WTC11 (cell line): ENCODE results near the gene MELK. TPM values are rescaled to one million over a fixed set of nuclear protein-coding genes. Genes with fewer than 3 reads are reported as not detected.

Experiments used
- ATAC-seq: fragments of 200-7000 bp; cut with Tn5 transposase; 2 replicates; pipeline ENCODE4 v1.10.0; 2021; ENCODE audit warnings: mild to moderate bottlenecking, moderate library complexity
- CTCF ChIA-PET: fragments of 300-600 bp; sonication (Branson Sonifier 250); formaldehyde crosslinking; loops from one replicate; lab custom pipeline; 2021; ENCODE audit warnings: antibody characterized with exemption; lab: Charles Lee
- POLR2A ChIA-PET: fragments of 350-600 bp; sonication (Branson Sonifier 250); formaldehyde crosslinking; loops from one replicate; lab custom pipeline; 2021; ENCODE audit warnings: antibody characterized with exemption; lab: Charles Lee
- DNase-seq: peaks from one replicate; pipeline ENCODE4 v3.0.0; 2021; ENCODE audit warnings: low spot score
- H3K27ac Mint-ChIP-seq: 2 replicates; pipeline ENCODE4 v1.8.0; 2021; ENCODE audit warnings: mixed read lengths
- H3K27me3 Mint-ChIP-seq: 2 replicates; pipeline ENCODE4 v1.8.0; 2021; ENCODE audit warnings: low read depth, mild to moderate bottlenecking, moderate library complexity, mixed read lengths
- H3K36me3 Mint-ChIP-seq: 2 replicates; pipeline ENCODE4 v1.8.0; 2021; ENCODE audit warnings: mixed read lengths
- H3K4me1 Mint-ChIP-seq: 2 replicates; pipeline ENCODE4 v1.8.0; 2022; ENCODE audit warnings: mixed read lengths
- H3K4me3 Mint-ChIP-seq: 2 replicates; pipeline ENCODE4 v1.8.0; 2021; ENCODE audit warnings: mild to moderate bottlenecking, moderate library complexity, mixed read lengths
- H3K9me3 Mint-ChIP-seq: 2 replicates; pipeline ENCODE4 v1.8.0; 2021; ENCODE audit warnings: mixed read lengths
- CBFB ChIP-seq: sonication (generic); formaldehyde crosslinking; IDR thresholded peaks from 2 replicates; pipeline ENCODE4 v1.8.1; 2022; ENCODE audit warnings: mild to moderate bottlenecking, low read depth, missing genetic modification reagents
- CDX4 ChIP-seq: fragments of 250-450 bp; sonication (Bioruptor Pico); IDR thresholded peaks from 2 replicates; pipeline ENCODE4 v1.9.0; 2021; ENCODE audit warnings: moderate library complexity, mild to moderate bottlenecking, inconsistent platforms, borderline replicate concordance
- E2F4 ChIP-seq: sonication (generic); formaldehyde crosslinking; IDR thresholded peaks from 2 replicates; pipeline ENCODE4 v1.8.1; 2022; ENCODE audit warnings: low read depth, mild to moderate bottlenecking, moderate library complexity, missing genetic modification reagents, borderline replicate concordance
- GABPB1 ChIP-seq: sonication (generic); formaldehyde crosslinking; IDR thresholded peaks from 2 replicates; pipeline ENCODE4 v1.8.1; 2023; ENCODE audit warnings: mild to moderate bottlenecking, missing genetic modification reagents
- GTF2I ChIP-seq: fragments of 250-450 bp; sonication (Bioruptor Pico); conservative IDR thresholded peaks from 2 replicates; pipeline ENCODE4 v1.4.0; 2021; ENCODE audit warnings: mild to moderate bottlenecking
- HMGA2 ChIP-seq: fragments of 250-450 bp; sonication (Bioruptor Pico); IDR thresholded peaks from 2 replicates; pipeline ENCODE4 v1.4.0; 2021; ENCODE audit warnings: mild to moderate bottlenecking, moderate library complexity
- MAX ChIP-seq: sonication (generic); formaldehyde crosslinking; IDR thresholded peaks from 2 replicates; pipeline ENCODE4 v1.8.0; 2022; ENCODE audit warnings: mild to moderate bottlenecking, missing genetic modification reagents
- NFE2L1 ChIP-seq: sonication (generic); formaldehyde crosslinking; IDR thresholded peaks from 2 replicates; pipeline ENCODE4 v1.8.1; 2023; ENCODE audit warnings: missing genetic modification reagents
- NFYB ChIP-seq: sonication (generic); formaldehyde crosslinking; conservative IDR thresholded peaks from 2 replicates; pipeline ENCODE4 v1.8.0; 2022; ENCODE audit warnings: low read depth, missing genetic modification reagents
- NR2C2 ChIP-seq: sonication (generic); formaldehyde crosslinking; IDR thresholded peaks from 2 replicates; pipeline ENCODE4 v1.8.0; 2022; ENCODE audit warnings: mild to moderate bottlenecking, missing genetic modification reagents
- PRDM15 ChIP-seq: sonication (generic); formaldehyde crosslinking; IDR thresholded peaks from 2 replicates; pipeline ENCODE4 v1.8.0; 2022; ENCODE audit warnings: missing genetic modification reagents
- SMAD4 ChIP-seq: sonication (generic); formaldehyde crosslinking; IDR thresholded peaks from 2 replicates; pipeline ENCODE4 v1.8.0; 2022; ENCODE audit warnings: mild to moderate bottlenecking, missing genetic modification reagents
- SOX15 ChIP-seq: fragments of 250-450 bp; sonication (Bioruptor Pico); IDR thresholded peaks from 2 replicates; pipeline ENCODE4 v1.9.0; 2021; ENCODE audit warnings: mild to moderate bottlenecking
- TEAD4 ChIP-seq: sonication (generic); formaldehyde crosslinking; IDR thresholded peaks from 2 replicates; pipeline ENCODE4 v1.8.0; 2022; ENCODE audit warnings: mild to moderate bottlenecking, missing genetic modification reagents
- ZBTB43 ChIP-seq: sonication (generic); formaldehyde crosslinking; IDR thresholded peaks from 2 replicates; pipeline ENCODE4 v1.8.1; 2023; ENCODE audit warnings: mild to moderate bottlenecking, missing genetic modification reagents
- ZNF232 ChIP-seq: sonication (generic); formaldehyde crosslinking; IDR thresholded peaks from 2 replicates; pipeline ENCODE4 v1.8.0; 2022; ENCODE audit warnings: mild to moderate bottlenecking, missing genetic modification reagents
- total RNA-seq: library from RNA; stranded (reverse); gene quantifications from 3 replicates; pipeline ENCODE4 v1.2.3, GENCODE V29; 2021
- TF ChIP-seq, protein P1 (sequence below): fragments of 250-450 bp; sonication (Bioruptor Pico); conservative IDR thresholded peaks from 2 replicates; pipeline ENCODE4 v1.9.0; 2021; ENCODE audit warnings: mild to moderate bottlenecking
- TF ChIP-seq, protein P2 (sequence below): fragments of 250-450 bp; sonication (Bioruptor Pico); IDR thresholded peaks from 2 replicates; pipeline ENCODE4 v1.9.0; 2021; ENCODE audit warnings: mild to moderate bottlenecking, borderline replicate concordance
- TF ChIP-seq, protein P3 (sequence below): sonication (generic); formaldehyde crosslinking; IDR thresholded peaks from 2 replicates; pipeline ENCODE4 v1.8.1; 2023; ENCODE audit warnings: mild to moderate bottlenecking, missing genetic modification reagents

MELK gene
- total RNA-seq, 1 experiment from 2014 or later = 53.2 TPM

GRCh38 chr9:36542355-36542754, 30.3 kb upstream of the MELK start (continued):
- no peak for TF ChIP-seq ZBTB43 (CRISPR knock-in tag)
- TF ChIP-seq CDX4 (CRISPR knock-in tag) = no peak
- TF ChIP-seq CBFB = no peak
- TF ChIP-seq NFYB (CRISPR knock-in tag) = no peak
- TF ChIP-seq E2F4 (CRISPR knock-in tag) = no peak
- no peak for TF ChIP-seq SMAD4 (CRISPR knock-in tag)
- TF ChIP-seq NR2C2 = no peak
- TF ChIP-seq TEAD4 = no peak
- no peak for TF ChIP-seq HMGA2 (CRISPR knock-in tag)
- TF ChIP-seq, protein P1, sequence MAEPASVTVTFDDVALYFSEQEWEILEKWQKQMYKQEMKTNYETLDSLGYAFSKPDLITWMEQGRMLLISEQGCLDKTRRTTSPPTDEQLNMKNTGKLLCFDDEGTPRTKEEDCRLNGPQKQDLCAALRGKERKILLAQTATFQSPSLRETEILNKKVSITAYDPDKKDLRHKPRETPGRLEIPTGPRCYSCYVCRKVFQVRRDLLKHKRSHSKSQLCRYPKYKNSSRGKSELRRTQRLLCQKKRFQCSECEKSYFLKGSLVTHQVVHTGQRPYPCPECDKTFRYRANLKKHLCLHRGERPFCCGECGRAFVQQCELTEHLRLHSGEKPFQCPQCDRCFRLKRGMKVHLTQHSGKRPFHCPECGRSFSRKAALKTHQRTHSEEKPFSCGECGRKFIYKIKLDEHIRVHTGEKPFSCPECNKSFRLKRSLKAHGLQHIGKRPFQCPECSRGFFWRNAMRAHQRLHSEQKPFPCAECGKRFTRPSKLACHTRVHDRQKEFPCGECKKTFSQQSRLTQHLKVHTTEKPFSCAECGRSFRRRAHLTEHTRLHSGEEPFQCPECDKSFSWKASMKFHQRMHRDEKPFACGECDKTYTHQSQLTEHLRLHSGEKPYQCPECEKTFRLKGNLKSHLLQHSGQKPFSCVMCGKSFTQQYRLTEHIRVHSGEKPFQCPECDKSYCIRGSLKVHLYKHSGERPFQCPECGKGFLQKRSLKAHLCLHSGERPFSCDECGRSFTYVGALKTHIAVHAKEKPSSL (CRISPR knock-in tag) = no peak

DNA sequence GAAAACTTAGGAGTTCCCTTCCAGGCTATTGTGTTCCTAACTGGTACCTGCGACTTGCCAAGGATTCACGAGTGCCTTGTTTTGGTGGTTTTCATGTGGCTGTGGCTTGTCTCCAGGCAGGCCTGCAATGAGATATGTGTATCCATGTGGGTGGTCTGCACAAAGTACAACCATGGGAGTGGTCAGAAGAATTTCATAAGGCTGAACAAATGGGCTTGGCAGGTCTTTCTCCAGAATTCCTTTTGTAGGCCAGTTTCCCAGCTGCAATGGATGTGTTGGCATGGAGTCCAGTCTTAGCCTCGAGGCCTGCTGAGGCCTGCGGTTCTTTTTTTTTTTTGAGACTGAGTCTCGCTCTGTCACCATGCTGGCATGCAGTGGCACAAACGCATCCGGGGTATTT, 28.8 kb upstream of the MELK start:
- ATAC-seq (no peak), DNase-seq (no peak)
- Mint-ChIP-seq H3K9me3 (no peaks in the 10 kb centered on the region), H3K27ac (no peak overlapping the region), H3K36me3 (no peaks in the 10 kb centered on the region), H3K27me3 (no peaks in the 10 kb centered on the region), H3K4me1 (peaks cover 12% of the 10 kb centered on the region), H3K4me3 (no peak overlapping the region)
- TF ChIP-seq GTF2I (CRISPR knock-in tag) (no peak), TEAD4 (no peak), ZNF232 (no peak), NFE2L1 (no peak), MAX (no peak)
- TF ChIP-seq, protein P2, sequence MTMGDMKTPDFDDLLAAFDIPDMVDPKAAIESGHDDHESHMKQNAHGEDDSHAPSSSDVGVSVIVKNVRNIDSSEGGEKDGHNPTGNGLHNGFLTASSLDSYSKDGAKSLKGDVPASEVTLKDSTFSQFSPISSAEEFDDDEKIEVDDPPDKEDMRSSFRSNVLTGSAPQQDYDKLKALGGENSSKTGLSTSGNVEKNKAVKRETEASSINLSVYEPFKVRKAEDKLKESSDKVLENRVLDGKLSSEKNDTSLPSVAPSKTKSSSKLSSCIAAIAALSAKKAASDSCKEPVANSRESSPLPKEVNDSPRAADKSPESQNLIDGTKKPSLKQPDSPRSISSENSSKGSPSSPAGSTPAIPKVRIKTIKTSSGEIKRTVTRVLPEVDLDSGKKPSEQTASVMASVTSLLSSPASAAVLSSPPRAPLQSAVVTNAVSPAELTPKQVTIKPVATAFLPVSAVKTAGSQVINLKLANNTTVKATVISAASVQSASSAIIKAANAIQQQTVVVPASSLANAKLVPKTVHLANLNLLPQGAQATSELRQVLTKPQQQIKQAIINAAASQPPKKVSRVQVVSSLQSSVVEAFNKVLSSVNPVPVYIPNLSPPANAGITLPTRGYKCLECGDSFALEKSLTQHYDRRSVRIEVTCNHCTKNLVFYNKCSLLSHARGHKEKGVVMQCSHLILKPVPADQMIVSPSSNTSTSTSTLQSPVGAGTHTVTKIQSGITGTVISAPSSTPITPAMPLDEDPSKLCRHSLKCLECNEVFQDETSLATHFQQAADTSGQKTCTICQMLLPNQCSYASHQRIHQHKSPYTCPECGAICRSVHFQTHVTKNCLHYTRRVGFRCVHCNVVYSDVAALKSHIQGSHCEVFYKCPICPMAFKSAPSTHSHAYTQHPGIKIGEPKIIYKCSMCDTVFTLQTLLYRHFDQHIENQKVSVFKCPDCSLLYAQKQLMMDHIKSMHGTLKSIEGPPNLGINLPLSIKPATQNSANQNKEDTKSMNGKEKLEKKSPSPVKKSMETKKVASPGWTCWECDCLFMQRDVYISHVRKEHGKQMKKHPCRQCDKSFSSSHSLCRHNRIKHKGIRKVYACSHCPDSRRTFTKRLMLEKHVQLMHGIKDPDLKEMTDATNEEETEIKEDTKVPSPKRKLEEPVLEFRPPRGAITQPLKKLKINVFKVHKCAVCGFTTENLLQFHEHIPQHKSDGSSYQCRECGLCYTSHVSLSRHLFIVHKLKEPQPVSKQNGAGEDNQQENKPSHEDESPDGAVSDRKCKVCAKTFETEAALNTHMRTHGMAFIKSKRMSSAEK (CRISPR knock-in tag) = no peak
- POLR2A ChIA-PET = no interaction called here
- CTCF ChIA-PET = interaction anchor here (0.7 kb wide), 1 partner anchor 185 kb away, joined by 3 read pairs; no protein-coding TSS in a partner anchor

- H3K4me3 Mint-ChIP-seq = no peak overlapping the region
- TF ChIP-seq SOX15 (CRISPR knock-in tag) (no peak), PRDM15 (CRISPR knock-in tag) (no peak), GABPB1 (no peak)
- TF ChIP-seq, protein P3, sequence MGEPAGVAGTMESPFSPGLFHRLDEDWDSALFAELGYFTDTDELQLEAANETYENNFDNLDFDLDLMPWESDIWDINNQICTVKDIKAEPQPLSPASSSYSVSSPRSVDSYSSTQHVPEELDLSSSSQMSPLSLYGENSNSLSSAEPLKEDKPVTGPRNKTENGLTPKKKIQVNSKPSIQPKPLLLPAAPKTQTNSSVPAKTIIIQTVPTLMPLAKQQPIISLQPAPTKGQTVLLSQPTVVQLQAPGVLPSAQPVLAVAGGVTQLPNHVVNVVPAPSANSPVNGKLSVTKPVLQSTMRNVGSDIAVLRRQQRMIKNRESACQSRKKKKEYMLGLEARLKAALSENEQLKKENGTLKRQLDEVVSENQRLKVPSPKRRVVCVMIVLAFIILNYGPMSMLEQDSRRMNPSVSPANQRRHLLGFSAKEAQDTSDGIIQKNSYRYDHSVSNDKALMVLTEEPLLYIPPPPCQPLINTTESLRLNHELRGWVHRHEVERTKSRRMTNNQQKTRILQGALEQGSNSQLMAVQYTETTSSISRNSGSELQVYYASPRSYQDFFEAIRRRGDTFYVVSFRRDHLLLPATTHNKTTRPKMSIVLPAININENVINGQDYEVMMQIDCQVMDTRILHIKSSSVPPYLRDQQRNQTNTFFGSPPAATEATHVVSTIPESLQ (CRISPR knock-in tag) = no peak
- no peak for ATAC-seq
- H3K9me3 Mint-ChIP-seq = no peaks in the 10 kb centered on the region
- no peaks in the 10 kb centered on the region for H3K27me3 Mint-ChIP-seq
- no peak for DNase-seq
- H3K27ac Mint-ChIP-seq = no peak overlapping the region
- no peaks in the 10 kb centered on the region for H3K36me3 Mint-ChIP-seq
- ChIA-PET CTCF (interaction anchor here (2.5 kb wide), 1 partner anchor 140 kb away, joined by 10 read pairs; no protein-coding TSS in a partner anchor), POLR2A (no interaction called here)
- H3K4me1 Mint-ChIP-seq = peaks cover 9% of the 10 kb centered on the region
Observed at GRCh38 chr9:36547598-36547997, 25.1 kb upstream of the MELK start.
